ENCODE results near the gene MLANA. TPM values are rescaled to one million over a fixed set of nuclear protein-coding genes. Genes with fewer than 3 reads are reported as not detected.

The MLANA gene
- polyA plus RNA-seq, 3 donors, result not detected

- Mint-ChIP-seq H3K27me3 (ENCODE audit: low read depth in 3 of 3) (peaks cover 0 to 3% (median 0%) of the 10 kb centered on the region in 3 donors), H3K4me1 (no peaks in the 10 kb centered on the region), H3K4me3 (no peak overlapping the region), H3K27ac (no peak overlapping the region), H3K36me3 (peaks cover 40 to 54% of the 10 kb centered on the region in 2 donors), H3K9me3 (peaks cover 0 to 2% (median 0%) of the 10 kb centered on the region in 7 donors)
- Histone ChIP-seq H3K4me1 (ENCODE audit: control insufficient read depth in 1 of 2, insufficient read depth in 2 of 2, low read length in 2 of 2) (no peaks in the 10 kb centered on the region), H3K27ac (ENCODE audit: low read depth in 1 of 2, low read length in 2 of 2) (no peak overlapping the region), H3K9ac (ENCODE audit: insufficient read depth, low read length, poor library complexity, severe bottlenecking) (no peak overlapping the region), H4K20me1 (ENCODE audit: insufficient read depth, low read length) (no peaks in the 10 kb centered on the region), H3K36me3 (replicated peaks in 1 of 2; ENCODE audit: control insufficient read depth in 1 of 2, insufficient read depth in 2 of 2, low read length in 2 of 2) (peaks cover 11 to 38% of the 10 kb centered on the region in 2 donors), H3K27me3 (ENCODE audit: control insufficient read depth in 2 of 2, insufficient read depth in 2 of 2, low read length in 2 of 2) (no peaks in the 10 kb centered on the region), H3K4me3 (replicated peaks in 1 of 3; ENCODE audit: low read depth in 2 of 3, low read length in 3 of 3) (no peak overlapping the region), H3K79me2 (ENCODE audit: insufficient read depth, low read length) (no peaks in the 10 kb centered on the region), H2AFZ (ENCODE audit: insufficient read depth, low read depth, low read length, poor library complexity, severe bottlenecking) (no peak overlapping the region), H3K4me2 (replicated peaks; ENCODE audit: extremely low read depth, low read length, poor library complexity, severe bottlenecking) (no peak overlapping the region), H3K9me3 (replicated peaks in 1 of 2; ENCODE audit: control insufficient read depth in 1 of 2, insufficient read depth in 1 of 2, low read length in 2 of 2) (no peaks in the 10 kb centered on the region)
- DNase-seq, result no peak
- intact Hi-C loops (cut with micrococcal nuclease), result no loop called here
- TF ChIP-seq, protein P1, sequence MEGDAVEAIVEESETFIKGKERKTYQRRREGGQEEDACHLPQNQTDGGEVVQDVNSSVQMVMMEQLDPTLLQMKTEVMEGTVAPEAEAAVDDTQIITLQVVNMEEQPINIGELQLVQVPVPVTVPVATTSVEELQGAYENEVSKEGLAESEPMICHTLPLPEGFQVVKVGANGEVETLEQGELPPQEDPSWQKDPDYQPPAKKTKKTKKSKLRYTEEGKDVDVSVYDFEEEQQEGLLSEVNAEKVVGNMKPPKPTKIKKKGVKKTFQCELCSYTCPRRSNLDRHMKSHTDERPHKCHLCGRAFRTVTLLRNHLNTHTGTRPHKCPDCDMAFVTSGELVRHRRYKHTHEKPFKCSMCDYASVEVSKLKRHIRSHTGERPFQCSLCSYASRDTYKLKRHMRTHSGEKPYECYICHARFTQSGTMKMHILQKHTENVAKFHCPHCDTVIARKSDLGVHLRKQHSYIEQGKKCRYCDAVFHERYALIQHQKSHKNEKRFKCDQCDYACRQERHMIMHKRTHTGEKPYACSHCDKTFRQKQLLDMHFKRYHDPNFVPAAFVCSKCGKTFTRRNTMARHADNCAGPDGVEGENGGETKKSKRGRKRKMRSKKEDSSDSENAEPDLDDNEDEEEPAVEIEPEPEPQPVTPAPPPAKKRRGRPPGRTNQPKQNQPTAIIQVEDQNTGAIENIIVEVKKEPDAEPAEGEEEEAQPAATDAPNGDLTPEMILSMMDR (IDR thresholded peaks at IDR 0.05), result no peak
- 100% methylated on average over 2 of the region's 3 CpGs for WGBS (ENCODE audit: insufficient coverage)
These were observed 18.2 kb downstream of the MLANA start for GRCh38 chr9:5908918-5909317.

GRCh38 chr9:5909976-5910375, 19.3 kb downstream of the MLANA start:
- Mint-ChIP-seq H3K4me1 (no peaks in the 10 kb centered on the region), H3K27ac (no peak overlapping the region), H3K4me3 (no peak overlapping the region), H3K36me3 (peaks cover 33 to 43% of the 10 kb centered on the region in 2 donors), H3K27me3 (ENCODE audit: low read depth in 3 of 3) (peaks cover 0 to 2% (median 2%) of the 10 kb centered on the region in 3 donors), H3K9me3 (peaks cover 0 to under 1% (median 0%) of the 10 kb centered on the region in 7 donors)
- Histone ChIP-seq H3K27ac (ENCODE audit: low read depth in 1 of 2, low read length in 2 of 2) (no peak overlapping the region), H3K79me2 (ENCODE audit: insufficient read depth, low read length) (no peaks in the 10 kb centered on the region), H4K20me1 (ENCODE audit: insufficient read depth, low read length) (no peaks in the 10 kb centered on the region), H3K4me1 (ENCODE audit: control insufficient read depth in 1 of 2, insufficient read depth in 2 of 2, low read length in 2 of 2) (no peaks in the 10 kb centered on the region), H3K9me3 (replicated peaks in 1 of 2; ENCODE audit: control insufficient read depth in 1 of 2, insufficient read depth in 1 of 2, low read length in 2 of 2) (no peaks in the 10 kb centered on the region), H2AFZ (ENCODE audit: insufficient read depth, low read depth, low read length, poor library complexity, severe bottlenecking) (no peak overlapping the region), H3K9ac (ENCODE audit: insufficient read depth, low read length, poor library complexity, severe bottlenecking) (no peak overlapping the region), H3K27me3 (ENCODE audit: control insufficient read depth in 2 of 2, insufficient read depth in 2 of 2, low read length in 2 of 2) (no peaks in the 10 kb centered on the region), H3K36me3 (replicated peaks in 1 of 2; ENCODE audit: control insufficient read depth in 1 of 2, insufficient read depth in 2 of 2, low read length in 2 of 2) (peaks cover 9 to 31% of the 10 kb centered on the region in 2 donors), H3K4me2 (replicated peaks; ENCODE audit: extremely low read depth, low read length, poor library complexity, severe bottlenecking) (no peak overlapping the region), H3K4me3 (replicated peaks in 1 of 3; ENCODE audit: low read depth in 2 of 3, low read length in 3 of 3) (no peak overlapping the region)
- intact Hi-C loops (cut with micrococcal nuclease), result no loop called here
- DNase-seq, result no peak
- TF ChIP-seq, protein P1 (IDR thresholded peaks at IDR 0.05), result no peak
- WGBS (ENCODE audit: insufficient coverage), result no CpG with 5 or more reads among the region's 3 CpGs
